ENCODE measurements around the gene HECTD3.

HECTD3 gene

DNA sequence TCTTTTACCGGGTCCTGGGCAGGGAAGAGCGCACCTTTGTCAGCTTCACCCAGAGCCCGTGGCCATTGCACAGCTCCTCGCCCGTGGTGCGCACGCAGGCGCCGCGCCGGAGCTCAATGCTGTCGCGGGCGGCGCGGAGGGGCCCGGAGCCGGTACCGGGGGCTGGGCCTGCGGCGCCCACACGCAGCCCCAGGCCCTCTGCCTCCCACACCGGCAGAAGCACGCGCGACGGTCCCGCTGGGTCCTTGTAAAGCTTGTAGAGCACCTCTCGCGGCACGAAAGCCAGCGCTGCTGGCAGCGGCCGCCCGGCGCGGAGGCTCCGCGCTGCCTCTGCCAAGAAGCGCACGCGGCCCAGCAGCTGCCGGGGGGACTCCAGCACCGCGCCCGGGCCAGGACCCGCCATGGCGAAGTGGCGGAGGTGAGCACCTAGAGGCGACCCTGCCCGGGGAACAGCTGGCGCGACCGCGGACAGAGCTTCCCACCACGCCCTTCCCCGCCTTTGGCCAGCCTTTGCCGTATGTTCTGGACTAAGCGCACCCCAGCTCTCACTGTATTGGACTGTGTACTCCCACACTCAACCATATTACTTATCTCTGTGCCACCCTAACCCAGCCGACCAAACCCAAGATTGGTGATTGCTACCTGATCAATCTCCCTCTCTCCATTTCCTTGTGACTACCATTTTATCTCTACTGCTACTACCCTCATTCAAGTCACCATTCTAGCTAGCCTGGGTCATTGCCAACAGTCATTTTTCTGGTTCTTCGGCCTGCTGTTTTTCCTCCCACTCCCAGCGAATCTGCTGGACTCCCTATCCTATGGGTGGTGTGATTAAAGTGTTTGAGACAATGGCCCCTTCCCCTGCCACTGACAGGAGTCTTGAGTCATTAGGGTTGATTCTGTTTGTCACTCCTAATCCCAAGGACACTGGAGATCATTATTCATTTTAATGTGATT lies at the start of gene HECTD3:
TSS of gene HECTD3 (minus strand) at position 470 of the 957 bp plus-strand sequence. CDS start at position 403, 67 bp downstream.
- DNase-seq: peak; percentile 75

GRCh38 chr1:45059829-45060228 lies 48.7 kb upstream of the HECTD3 start:
- DNase-seq: no peak

DNA sequence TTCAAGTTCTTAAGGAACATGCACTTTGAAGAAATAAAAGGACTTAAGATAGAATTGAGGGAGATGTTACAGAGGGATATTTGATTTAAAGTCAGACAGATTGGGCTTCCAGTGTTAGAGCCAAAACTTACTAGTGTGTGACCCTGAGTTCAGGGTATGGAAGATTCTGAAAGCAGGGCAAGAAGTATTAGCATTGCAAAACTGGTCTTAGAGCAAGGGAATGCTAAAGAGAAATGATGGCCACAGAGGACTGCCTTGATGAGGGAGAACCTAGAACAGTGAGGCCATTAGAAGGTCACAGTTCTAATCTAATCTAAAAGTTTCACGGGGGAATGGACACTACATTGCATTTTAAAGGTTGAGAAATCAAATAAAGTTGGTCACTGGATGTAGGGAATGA lies 46.4 kb upstream of the HECTD3 start:
- DNase-seq: no peak

DNA sequence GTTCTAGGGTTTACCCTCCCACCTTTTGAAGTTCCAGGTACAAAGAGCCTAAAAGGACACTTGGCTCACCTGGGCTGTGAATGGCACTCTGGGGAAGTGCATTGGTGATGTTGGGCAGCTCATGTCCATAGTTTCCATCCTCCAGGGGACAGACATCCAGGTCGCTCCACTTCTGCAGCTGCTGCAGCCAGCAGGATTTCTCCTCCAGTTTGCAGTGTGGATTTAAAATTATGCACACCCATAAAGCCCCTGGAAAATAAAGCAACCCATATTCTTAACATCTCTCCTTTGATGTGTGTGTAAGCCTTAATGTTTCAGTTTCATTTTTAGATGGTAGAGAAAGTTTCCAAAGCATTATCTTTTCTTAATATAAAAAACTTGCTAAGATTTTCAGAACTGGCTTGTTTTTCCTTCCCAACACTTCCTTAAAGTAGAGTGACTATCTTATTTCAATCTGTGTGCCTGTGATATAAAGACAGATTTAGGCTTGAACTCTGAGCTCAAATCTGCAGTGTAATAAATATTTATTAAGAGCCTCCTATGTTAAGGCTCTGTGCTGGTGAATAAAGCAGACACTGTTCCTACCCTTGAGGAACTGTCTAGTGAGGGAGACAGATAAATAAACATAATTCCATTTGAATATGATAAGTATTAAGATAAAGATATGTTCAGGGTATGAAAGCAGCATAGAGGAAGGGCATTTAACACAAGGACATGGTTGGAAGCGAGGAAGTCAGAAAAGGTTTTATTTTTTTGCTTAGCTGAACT lies 40.1 kb upstream of the HECTD3 start:
- DNase-seq: peak; percentile 26

GRCh38 chr1:45047032-45047431 lies 35.9 kb upstream of the HECTD3 start:
- peak; percentile 66 for DNase-seq

DNA sequence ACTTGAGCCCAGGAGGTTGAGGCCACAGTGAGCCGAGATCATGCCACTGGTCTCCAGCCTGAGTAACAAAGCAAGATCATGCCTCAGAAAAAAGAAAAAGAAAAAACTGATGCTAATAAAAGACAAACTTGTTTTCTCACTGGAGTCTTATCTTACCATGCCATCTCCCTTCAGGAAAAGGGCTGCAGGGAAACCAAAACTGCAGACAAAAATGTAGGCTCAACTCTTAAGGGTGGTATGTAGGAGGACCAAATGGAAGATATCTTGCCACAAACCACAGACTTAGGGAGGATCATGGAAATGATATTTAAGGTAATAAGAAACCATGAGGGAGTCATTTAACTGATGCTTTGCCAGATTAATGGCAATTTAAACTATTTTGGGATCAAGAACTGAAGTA lies 33.8 kb upstream of the HECTD3 start:
- no peak for DNase-seq

DNA sequence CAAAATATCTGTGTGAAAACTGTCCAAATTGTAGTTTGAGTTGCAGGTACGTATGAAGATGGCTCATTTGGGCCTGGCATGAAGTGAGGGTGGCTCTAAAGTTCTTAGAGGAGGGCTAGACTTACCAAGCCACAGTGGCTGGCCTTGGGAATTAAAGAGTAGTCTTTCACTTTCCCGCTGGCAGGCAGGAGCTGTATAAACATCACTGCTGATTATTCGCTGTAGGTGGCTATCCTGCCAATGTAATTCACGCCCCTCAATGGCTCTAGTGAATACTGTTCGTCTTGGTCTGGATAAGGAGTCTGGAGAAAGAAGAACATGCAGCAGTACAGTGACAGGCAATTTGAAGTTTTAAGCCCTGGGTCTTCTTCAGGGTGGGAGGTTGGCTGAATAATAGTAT lies 32.0 kb upstream of the HECTD3 start:
- DNase-seq: no peak

DNA sequence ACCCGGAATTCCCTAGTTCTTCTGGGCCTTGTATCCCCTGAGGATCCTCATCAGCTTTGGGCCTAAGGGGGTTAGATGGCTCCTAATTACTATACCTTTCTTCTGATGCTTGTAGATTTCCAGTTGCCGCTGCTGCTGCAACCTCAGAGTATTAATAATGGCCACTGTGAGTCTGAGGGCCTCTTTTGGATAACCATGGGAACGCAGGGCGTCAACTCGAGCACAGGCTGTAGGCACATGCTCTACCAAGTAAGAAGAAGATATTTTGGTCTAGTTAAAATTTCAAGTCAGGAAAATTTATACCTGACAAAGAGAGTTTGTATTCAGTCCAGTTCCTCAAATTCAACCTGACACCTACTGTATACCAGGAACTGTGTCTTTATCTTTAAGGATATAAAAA lies 29.2 kb upstream of the HECTD3 start:
- no peak for DNase-seq

DNA sequence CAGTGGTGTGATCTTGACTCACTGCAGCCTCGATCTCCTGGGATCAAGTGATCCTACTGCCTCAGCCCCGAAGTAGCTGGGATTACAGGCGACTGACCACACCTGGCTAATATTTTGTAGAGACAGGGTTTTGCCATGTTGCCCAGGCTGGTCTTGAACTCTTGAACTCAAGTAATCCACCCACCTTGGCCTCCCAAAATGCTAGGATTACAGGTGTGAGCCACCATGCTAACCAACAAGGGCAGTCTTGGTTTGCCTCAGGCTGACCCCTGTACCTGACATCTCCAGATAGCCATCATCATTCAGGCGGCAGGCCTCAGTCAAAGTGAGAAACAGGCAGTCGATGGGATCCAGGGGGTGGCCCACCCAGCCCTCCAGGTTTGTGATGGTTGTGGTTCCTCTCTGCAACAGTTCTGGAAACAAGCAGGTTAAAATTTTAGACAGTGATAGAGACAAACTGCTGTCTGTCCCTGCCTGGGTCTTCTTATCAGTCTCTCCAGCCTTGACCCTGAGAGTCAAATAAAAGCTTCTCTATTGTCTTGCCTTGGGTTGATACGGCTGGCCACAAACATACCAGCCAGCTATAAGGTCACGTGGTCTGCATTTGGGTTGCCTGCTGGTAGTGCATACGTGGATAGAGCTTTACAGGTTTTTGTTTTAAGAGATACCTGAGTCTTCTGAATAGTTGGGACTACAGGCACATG lies 27.7 kb upstream of the HECTD3 start:
- DNase-seq: no peak

GRCh38 chr1:45038240-45038639 lies 27.1 kb upstream of the HECTD3 start:
- no peak for DNase-seq

DNA sequence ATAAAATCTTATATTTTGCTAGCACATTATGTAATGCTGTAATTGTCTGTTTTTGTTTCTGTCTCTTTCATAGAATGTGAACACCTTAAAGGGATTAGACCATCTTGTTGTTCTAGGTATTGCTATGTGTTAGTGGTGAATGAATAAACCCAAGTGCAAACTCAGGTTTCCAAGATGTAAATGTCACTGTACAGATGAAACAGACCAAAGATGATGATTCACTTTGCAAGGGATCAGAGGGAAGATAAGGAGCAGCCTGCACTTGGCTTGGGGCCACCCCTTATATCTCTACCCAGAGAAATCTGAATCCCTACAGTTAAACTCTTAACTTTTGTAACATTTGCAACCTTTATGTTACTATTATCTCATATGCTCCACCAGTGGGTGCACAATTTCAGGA lies 26.3 kb upstream of the HECTD3 start:
- no peak for DNase-seq

- DNase-seq: no peak
Measured at GRCh38 chr1:45035631-45036301, 24.6 kb upstream of the HECTD3 start.

GRCh38 chr1:45033356-45033755 lies 22.2 kb upstream of the HECTD3 start:
- DNase-seq: no peak

DNA sequence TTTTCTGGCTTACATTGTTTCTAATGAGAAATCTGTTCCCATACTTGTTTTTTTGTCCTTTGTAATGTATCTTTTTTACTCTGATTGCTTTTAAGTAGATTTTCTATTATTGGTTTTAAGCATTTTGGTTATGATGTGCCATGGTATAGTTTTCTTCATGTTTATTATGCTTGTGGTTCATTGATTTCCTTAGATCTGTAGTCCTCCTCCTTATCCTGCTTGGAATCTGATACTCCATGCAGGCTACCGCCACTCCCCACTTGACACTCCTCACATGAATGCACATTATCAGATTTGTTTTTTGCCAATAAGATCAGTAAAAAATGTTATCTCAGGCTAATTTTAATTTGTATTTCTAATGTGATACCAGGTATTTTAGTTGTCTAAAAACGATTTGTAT lies 21.7 kb upstream of the HECTD3 start:
- DNase-seq: no peak

DNA sequence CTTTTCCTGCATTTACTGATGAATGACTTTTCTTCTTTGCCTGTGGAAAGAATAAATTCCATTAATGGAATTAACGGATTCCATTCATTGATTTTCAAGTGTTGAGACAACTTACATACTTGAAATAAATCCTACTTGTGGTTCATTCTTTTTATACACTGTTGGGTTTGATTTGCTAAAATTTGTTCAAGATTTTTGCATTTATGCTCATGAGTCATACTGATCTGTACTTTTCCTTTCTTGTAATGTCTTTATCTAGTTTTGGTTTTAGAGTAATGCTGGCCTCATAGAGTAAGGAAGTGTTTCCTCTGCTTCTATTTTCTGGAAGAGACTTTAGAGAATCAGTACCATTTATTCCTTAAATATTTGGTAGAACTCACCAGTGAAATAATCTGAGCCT lies 15.3 kb upstream of the HECTD3 start:
- DNase-seq: no peak

- DNase-seq: no peak
Measured at GRCh38 chr1:45023663-45024062, 12.5 kb upstream of the HECTD3 start.

GRCh38 chr1:45018599-45019230 lies 7.6 kb upstream of the HECTD3 start:
- DNase-seq: peak; percentile 54

DNA sequence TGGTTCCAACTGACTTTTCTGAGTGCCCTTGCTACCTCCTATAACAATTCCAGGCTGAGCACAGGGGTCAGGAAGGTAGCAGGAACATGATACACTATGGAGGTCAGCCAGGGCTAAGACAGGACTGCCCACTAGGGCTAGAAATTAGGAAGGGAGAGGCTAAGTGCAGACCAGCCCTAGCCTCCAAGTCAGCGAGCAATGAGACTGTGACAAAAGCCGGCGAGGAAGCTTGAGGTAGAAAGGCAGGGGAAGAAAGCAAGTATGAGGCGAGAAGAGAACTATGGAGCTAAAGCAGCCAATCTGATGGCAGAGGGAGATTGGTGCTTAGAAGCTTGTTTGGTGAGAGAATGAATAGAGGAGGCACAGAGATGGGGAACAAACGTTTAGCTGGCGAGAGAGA lies 5.6 kb upstream of the HECTD3 start:
- DNase-seq: no peak

GRCh38 chr1:45016090-45016697 lies 5.1 kb upstream of the HECTD3 start:
- no peak for DNase-seq

DNA sequence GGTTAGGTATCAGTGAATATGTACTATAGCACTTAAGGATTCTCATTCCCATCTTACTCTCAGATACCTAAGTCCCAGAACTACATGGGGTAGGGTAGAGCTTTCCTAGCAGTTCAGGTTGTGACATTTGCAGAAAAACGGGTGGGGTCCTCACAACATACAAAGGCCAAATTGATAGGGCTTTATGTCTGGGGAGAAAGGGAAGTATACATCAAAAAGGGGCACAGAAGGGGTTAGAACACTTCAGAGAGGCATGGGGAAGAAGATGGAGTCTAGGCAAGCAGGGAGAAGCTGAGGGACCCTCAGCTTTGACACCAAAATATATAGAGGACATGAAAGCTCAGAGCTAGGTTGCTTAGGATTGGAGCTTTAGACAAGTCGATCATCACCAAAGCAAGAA lies 4.6 kb upstream of the HECTD3 start:
- DNase-seq: no peak

- DNase-seq: peak; percentile 74
Measured at GRCh38 chr1:45014321-45015028, 3.4 kb upstream of the HECTD3 start.

Data from inflammatory macrophage treated with lipopolysaccharide for 4 hours (primary cell).